HUDEP-2 (cell line): ENCODE data around the gene UCMA.

Experiments
- DNase-seq, 76 experiments: peaks; one replicate each; lab custom pipeline; 2025; ENCODE audit not compliant: unreplicated experiment in 76 of 76; lab: John Stamatoyannopoulos, UW

UCMA gene

DNA sequence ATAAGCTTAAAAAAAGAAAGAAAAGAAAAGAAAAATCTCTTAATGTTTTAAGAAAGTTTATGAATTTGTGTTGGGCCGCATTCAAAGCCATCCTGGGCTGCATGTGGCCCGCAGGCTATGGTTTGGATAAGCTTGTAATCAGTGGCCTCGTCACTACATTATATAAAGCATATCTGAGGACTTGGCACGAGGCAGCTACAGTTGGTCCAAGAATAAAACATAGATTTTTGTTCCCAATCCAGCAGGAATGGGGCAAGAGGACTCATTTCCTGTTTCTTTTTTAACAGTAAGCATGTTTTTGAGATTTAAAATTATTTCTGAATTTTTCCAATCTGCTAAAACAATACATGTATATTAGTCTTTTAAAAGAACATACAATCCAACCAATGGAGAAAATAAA is 44.2 kb downstream of the UCMA start:
- DNase-seq: no peak

GRCh38 chr10:13188593-13188992 is 45.6 kb downstream of the UCMA start:
- no peak for DNase-seq

- no peak for DNase-seq
Observed at GRCh38 chr10:13187135-13187534, 47.0 kb downstream of the UCMA start.

- no peak for DNase-seq
Observed at GRCh38 chr10:13184730-13185514, 49.3 kb downstream of the UCMA start.

DNA sequence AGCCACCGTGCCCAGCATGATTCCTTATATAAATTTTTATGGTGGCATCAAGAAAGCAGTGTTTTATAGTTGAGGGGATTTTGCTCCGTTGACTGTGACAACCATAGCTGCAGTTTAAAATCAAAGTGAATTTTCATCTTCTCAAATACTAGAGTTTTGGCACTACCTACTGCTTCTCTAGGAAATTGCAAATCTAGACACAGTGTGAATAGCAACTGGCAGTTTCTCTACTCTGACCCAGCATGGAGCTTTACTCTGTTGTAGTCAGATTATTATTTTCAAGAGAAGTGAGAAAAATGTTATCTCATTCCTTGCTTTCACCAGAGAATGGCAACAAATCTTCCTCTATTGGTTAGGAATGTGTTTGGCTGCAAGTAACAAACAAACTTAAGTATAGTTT is 49.9 kb downstream of the UCMA start:
- DNase-seq: no peak

DNA sequence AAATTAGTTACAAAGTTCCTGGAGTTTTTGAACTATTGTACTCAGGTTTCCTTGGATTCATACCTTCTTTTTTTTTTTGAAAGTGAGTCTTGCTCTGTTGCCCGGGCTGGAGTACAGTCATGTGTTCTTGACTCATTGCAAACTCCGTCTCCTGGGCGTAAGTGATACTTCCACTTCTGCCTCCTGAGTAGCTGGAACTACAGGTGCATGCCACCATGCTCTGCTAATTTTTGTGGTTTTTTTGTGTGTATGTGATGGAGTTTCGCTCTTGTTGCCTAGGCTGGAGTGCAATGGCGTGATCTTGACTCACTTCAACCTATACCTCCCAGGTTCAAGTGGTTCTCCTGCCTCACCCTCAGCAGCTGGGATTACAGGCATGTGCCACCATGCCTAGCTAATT is 50.5 kb downstream of the UCMA start:
- DNase-seq: no peak

DNA sequence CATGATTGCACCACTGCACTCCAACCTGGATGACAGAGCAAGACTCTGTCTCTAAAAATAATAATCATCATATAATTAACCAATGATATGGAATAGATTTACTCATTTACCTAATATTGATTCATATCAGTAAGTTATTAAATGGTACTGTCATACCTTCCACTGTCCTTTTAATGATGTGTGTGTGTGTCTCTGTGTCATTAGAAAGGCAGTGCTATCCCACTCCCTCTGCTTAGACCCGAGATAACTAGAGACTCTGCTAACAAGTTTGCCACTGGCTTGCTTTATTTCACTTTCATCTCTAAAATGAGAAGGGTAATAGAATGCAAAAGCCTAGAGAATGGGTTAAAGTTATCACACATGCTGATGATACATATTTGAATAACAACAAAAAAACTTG is 51.8 kb downstream of the UCMA start:
- DNase-seq: no peak

- no peak for DNase-seq
Observed at GRCh38 chr10:13180788-13181187, 53.4 kb downstream of the UCMA start.

DNA sequence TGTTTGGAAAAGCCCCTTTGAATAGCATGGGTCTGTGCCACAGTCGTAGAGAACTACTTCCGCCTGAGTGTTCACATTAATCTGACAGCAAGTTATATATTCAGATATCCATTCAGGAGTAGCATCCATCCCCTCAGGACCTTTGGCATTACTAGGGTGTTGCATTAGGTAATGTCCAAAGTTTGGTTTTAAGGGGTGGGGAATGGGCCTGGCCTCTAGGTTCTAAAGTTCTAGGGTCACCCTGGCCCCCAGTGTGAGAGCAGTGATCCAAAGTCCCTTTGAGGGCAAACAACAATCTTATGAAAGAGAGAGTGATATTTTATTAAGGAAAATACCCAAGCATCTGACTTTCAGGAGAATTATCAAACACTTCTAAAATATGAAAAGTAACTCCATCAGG is 60.6 kb downstream of the UCMA start:
- no peak for DNase-seq
